Stimulated activated naive CD8-positive, alpha-beta T cell treated with anti-CD3 and anti-CD28 coated beads, Interleukin-15, Interleukin-2, amounts not matched to agents 100 ng/mL and 50 ng/mL, for 24 hours (primary cell): ENCODE data around the gene SSBP3.
"Not testable (repeated sequence)": the region's sequence is repeated elsewhere in the genome, so short reads cannot be mapped to it uniquely, and the experiment has no call there.

ENCODE experiments used
- H3K27ac Mint-ChIP-seq: one replicate; pipeline ENCODE4 v1.8.0; 2021; ENCODE audit warnings: mild to moderate bottlenecking, mixed read lengths
- H3K27me3 Mint-ChIP-seq: one replicate; pipeline ENCODE4 v1.8.0; 2021; ENCODE audit warnings: mixed read lengths
- H3K36me3 Mint-ChIP-seq: one replicate; pipeline ENCODE4 v1.8.0; 2021; ENCODE audit warnings: low read depth, mixed read lengths
- H3K4me1 Mint-ChIP-seq: one replicate; pipeline ENCODE4 v1.8.0; 2021; ENCODE audit warnings: low read depth, mixed read lengths
- H3K4me3 Mint-ChIP-seq: one replicate; pipeline ENCODE4 v1.8.0; 2021; ENCODE audit warnings: mild to moderate bottlenecking, mixed read lengths
- H3K9me3 Mint-ChIP-seq: one replicate; pipeline ENCODE4 v1.8.0; 2021; ENCODE audit warnings: mixed read lengths

SSBP3 gene

GRCh38 chr1:54418598-54418997 is 12.4 kb upstream of the SSBP3 start:
- not testable (repeated sequence) for H3K4me3 Mint-ChIP-seq, H3K27me3 Mint-ChIP-seq, H3K9me3 Mint-ChIP-seq, H3K36me3 Mint-ChIP-seq, H3K27ac Mint-ChIP-seq, H3K4me1 Mint-ChIP-seq

- H3K27ac Mint-ChIP-seq: peak overlapping the region; percentile 1
- no peak overlapping the region for H3K4me3 Mint-ChIP-seq
- peaks cover 14% of the 10 kb centered on the region for H3K4me1 Mint-ChIP-seq
- H3K9me3 Mint-ChIP-seq: no peaks in the 10 kb centered on the region
- peaks cover 8% of the 10 kb centered on the region for H3K27me3 Mint-ChIP-seq
- no peaks in the 10 kb centered on the region for H3K36me3 Mint-ChIP-seq
Observed at GRCh38 chr1:54417123-54417522, 10.9 kb upstream of the SSBP3 start.

GRCh38 chr1:54416435-54416834 is 10.2 kb upstream of the SSBP3 start:
- no peaks in the 10 kb centered on the region for H3K9me3 Mint-ChIP-seq
- peaks cover 14% of the 10 kb centered on the region for H3K4me1 Mint-ChIP-seq
- H3K4me3 Mint-ChIP-seq: no peak overlapping the region
- no peak overlapping the region for H3K27ac Mint-ChIP-seq
- H3K36me3 Mint-ChIP-seq: no peaks in the 10 kb centered on the region
- H3K27me3 Mint-ChIP-seq: peaks cover 8% of the 10 kb centered on the region

- peaks cover 8% of the 10 kb centered on the region for H3K27me3 Mint-ChIP-seq
- H3K36me3 Mint-ChIP-seq: no peaks in the 10 kb centered on the region
- no peak overlapping the region for H3K27ac Mint-ChIP-seq
Observed at GRCh38 chr1:54415991-54416390, 9.8 kb upstream of the SSBP3 start.

GRCh38 chr1:54415533-54415932 is 9.3 kb upstream of the SSBP3 start:
- Mint-ChIP-seq H3K4me1 (peaks cover 18% of the 10 kb centered on the region), H3K4me3 (no peak overlapping the region), H3K27ac (no peak overlapping the region), H3K9me3 (no peaks in the 10 kb centered on the region), H3K36me3 (no peaks in the 10 kb centered on the region), H3K27me3 (peaks cover 8% of the 10 kb centered on the region)

More at GRCh38 chr1:54415991-54416390, 9.8 kb upstream of the SSBP3 start:
- H3K4me1 Mint-ChIP-seq: peaks cover 14% of the 10 kb centered on the region
- no peak overlapping the region for H3K4me3 Mint-ChIP-seq
- H3K9me3 Mint-ChIP-seq: no peaks in the 10 kb centered on the region

GRCh38 chr1:54413732-54414131 is 7.5 kb upstream of the SSBP3 start:
- no peaks in the 10 kb centered on the region for H3K9me3 Mint-ChIP-seq
- H3K27me3 Mint-ChIP-seq: peaks cover 8% of the 10 kb centered on the region
- H3K4me3 Mint-ChIP-seq: no peak overlapping the region
- H3K36me3 Mint-ChIP-seq: no peaks in the 10 kb centered on the region
- peaks cover 33% of the 10 kb centered on the region for H3K4me1 Mint-ChIP-seq
- no peak overlapping the region for H3K27ac Mint-ChIP-seq

- Mint-ChIP-seq H3K4me3 (peak overlapping the region; percentile 46), H3K36me3 (no peaks in the 10 kb centered on the region), H3K9me3 (no peaks in the 10 kb centered on the region), H3K4me1 (peaks cover 37% of the 10 kb centered on the region), H3K27ac (peak overlapping the region; percentile 6), H3K27me3 (peaks cover 8% of the 10 kb centered on the region)
Observed at GRCh38 chr1:54413295-54413694, 7.1 kb upstream of the SSBP3 start.

GRCh38 chr1:54410359-54410758 is 4.2 kb upstream of the SSBP3 start:
- Mint-ChIP-seq H3K27me3 (peaks cover 2% of the 10 kb centered on the region), H3K27ac (no peak overlapping the region), H3K4me3 (no peak overlapping the region), H3K9me3 (no peaks in the 10 kb centered on the region), H3K36me3 (no peaks in the 10 kb centered on the region), H3K4me1 (peaks cover 49% of the 10 kb centered on the region)

GRCh38 chr1:54409156-54410142 is 3.3 kb upstream of the SSBP3 start:
- H3K4me1 Mint-ChIP-seq: peaks cover 55% of the 10 kb centered on the region
- peak overlapping the region; percentile 54 for H3K27ac Mint-ChIP-seq
- no peak overlapping the region for H3K4me3 Mint-ChIP-seq
- peaks cover 1% of the 10 kb centered on the region for H3K36me3 Mint-ChIP-seq
- H3K9me3 Mint-ChIP-seq: no peaks in the 10 kb centered on the region
- no peaks in the 10 kb centered on the region for H3K27me3 Mint-ChIP-seq

GRCh38 chr1:54408147-54409066 is 2.2 kb upstream of the SSBP3 start:
- Mint-ChIP-seq H3K4me1 (peaks cover 57% of the 10 kb centered on the region), H3K27me3 (no peaks in the 10 kb centered on the region), H3K9me3 (no peaks in the 10 kb centered on the region), H3K4me3 (peak overlapping the region; percentile 85), H3K27ac (peak overlapping the region; percentile 88), H3K36me3 (peaks cover 12% of the 10 kb centered on the region)

GRCh38 chr1:54407404-54408146 is 1.4 kb upstream of the SSBP3 start:
- Mint-ChIP-seq H3K9me3 (no peaks in the 10 kb centered on the region), H3K36me3 (peaks cover 20% of the 10 kb centered on the region), H3K4me3 (peak overlapping the region; percentile 85), H3K4me1 (peaks cover 59% of the 10 kb centered on the region), H3K27ac (peak overlapping the region; percentile 88), H3K27me3 (no peaks in the 10 kb centered on the region)

GRCh38 chr1:54407154-54407403 is 885 bp upstream of the SSBP3 start:
- Mint-ChIP-seq H3K4me1 (peaks cover 64% of the 10 kb centered on the region), H3K4me3 (peak overlapping the region; percentile 85), H3K27ac (peak overlapping the region; percentile 88), H3K27me3 (no peaks in the 10 kb centered on the region), H3K36me3 (peaks cover 25% of the 10 kb centered on the region), H3K9me3 (no peaks in the 10 kb centered on the region)

GRCh38 chr1:54405898-54406293 is 298 bp downstream of the SSBP3 start:
- no peaks in the 10 kb centered on the region for H3K27me3 Mint-ChIP-seq
- H3K4me1 Mint-ChIP-seq: peaks cover 75% of the 10 kb centered on the region
- H3K4me3 Mint-ChIP-seq: peak overlapping the region; percentile 41
- H3K27ac Mint-ChIP-seq: no peak overlapping the region
- H3K36me3 Mint-ChIP-seq: peaks cover 37% of the 10 kb centered on the region
- no peaks in the 10 kb centered on the region for H3K9me3 Mint-ChIP-seq

- Mint-ChIP-seq H3K27ac (peak overlapping the region; percentile 91), H3K27me3 (no peaks in the 10 kb centered on the region), H3K9me3 (no peaks in the 10 kb centered on the region), H3K36me3 (peaks cover 43% of the 10 kb centered on the region), H3K4me3 (peak overlapping the region; percentile 86), H3K4me1 (peaks cover 76% of the 10 kb centered on the region)
Observed at GRCh38 chr1:54404939-54405897, 976 bp downstream of the SSBP3 start.
